Measurements from ENCODE around the gene LIG1. TPM values are rescaled to one million over a fixed set of nuclear protein-coding genes. Genes with fewer than 3 reads are reported as not detected.

Gene LIG1
- total and polyA plus RNA-seq, 12 donors: 1.8 to 9.9 (median 4.0) TPM

DNA sequence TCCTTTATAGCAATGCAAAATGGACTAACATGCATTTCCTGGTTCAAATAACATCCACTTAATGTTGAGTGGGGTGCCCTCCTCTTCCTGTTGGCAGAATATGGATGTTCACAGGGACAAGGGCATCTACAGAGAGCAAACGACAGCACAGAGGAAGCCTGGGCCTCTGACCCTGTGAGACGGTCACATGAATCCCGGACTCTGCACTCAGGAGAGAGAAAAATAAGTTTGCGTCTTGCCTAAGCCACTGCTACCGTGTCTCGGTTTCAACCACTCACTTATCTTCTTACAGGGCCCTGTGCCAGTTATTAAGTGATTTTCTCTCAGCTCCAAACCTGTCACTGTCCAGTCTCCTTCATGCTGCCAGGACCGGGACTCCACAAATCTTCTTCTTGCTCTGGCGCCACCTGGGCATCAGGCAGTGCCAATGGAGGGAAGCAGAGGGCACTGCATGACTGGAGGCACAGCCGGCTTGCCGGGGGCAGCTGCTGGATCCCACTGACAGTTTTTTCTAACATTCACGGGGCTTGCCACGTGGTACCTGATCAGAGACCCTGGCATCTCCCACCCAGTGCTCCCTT, 11.8 kb downstream of the LIG1 start:
- Histone ChIP-seq H3K36me3 (peaks cover 0 to 47% (median 0%) of the 10 kb centered on the region in 9 donors), H3K4me1 (no peaks in the 10 kb centered on the region), H3K4me3 (no peak overlapping the region), H3K9me3 (no peaks in the 10 kb centered on the region), H3K27ac (no peak overlapping the region), H3K27me3 (no peaks in the 10 kb centered on the region)
- TF ChIP-seq, protein P1, sequence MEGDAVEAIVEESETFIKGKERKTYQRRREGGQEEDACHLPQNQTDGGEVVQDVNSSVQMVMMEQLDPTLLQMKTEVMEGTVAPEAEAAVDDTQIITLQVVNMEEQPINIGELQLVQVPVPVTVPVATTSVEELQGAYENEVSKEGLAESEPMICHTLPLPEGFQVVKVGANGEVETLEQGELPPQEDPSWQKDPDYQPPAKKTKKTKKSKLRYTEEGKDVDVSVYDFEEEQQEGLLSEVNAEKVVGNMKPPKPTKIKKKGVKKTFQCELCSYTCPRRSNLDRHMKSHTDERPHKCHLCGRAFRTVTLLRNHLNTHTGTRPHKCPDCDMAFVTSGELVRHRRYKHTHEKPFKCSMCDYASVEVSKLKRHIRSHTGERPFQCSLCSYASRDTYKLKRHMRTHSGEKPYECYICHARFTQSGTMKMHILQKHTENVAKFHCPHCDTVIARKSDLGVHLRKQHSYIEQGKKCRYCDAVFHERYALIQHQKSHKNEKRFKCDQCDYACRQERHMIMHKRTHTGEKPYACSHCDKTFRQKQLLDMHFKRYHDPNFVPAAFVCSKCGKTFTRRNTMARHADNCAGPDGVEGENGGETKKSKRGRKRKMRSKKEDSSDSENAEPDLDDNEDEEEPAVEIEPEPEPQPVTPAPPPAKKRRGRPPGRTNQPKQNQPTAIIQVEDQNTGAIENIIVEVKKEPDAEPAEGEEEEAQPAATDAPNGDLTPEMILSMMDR (IDR thresholded peaks at IDR 0.05): peak in 5 of 9 donors; percentile 16 to 39 (median 29)
- intact Hi-C loops (cut with DNase I): no loop called here
- 66 to 77% methylated on average over 12 of the region's 12 CpGs for WGBS, 2 donors
- DNase-seq (no peak), ATAC-seq (peak in 6 of 8 donors; percentile 8 to 79 (median 64))

DNA sequence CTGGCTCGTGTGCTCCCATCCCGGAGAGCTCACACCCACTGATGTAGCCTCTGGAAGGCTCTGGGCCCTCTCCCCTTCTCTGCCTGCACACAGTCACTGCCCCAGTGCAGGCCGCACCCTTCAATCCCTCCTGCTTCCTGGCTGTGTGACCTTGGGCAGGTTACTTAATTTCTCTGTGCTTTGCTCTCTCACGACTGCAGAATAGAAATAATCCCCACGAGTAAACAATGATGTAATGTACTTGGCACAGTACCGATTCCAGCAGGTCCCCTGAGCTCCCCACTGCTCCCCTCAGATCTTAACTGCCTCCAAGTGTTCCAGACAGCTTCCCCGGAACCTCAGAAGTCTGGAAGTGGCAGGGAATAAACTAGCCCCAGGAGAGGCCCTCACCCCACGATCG, 16.1 kb downstream of the LIG1 start:
- 45 to 56% methylated on average over 9 of the region's 9 CpGs for WGBS, 2 donors
- Histone ChIP-seq H3K27ac (no peak overlapping the region), H3K9me3 (no peaks in the 10 kb centered on the region), H3K4me3 (no peak overlapping the region), H3K27me3 (no peaks in the 10 kb centered on the region), H3K36me3 (peaks cover 0 to 50% (median 0%) of the 10 kb centered on the region in 9 donors), H3K4me1 (peaks cover 0 to 3% (median 0%) of the 10 kb centered on the region in 9 donors)
- intact Hi-C loops (cut with DNase I): loop anchor here in 3 of 10 donors (2.0 to 5.0 kb wide), 3 partner anchors 47 to 182 kb away; no protein-coding TSS in a partner anchor
- TF ChIP-seq, protein P1 (IDR thresholded peaks at IDR 0.05): no peak
- DNase-seq (no peak), ATAC-seq (peak in 2 of 8 donors; percentile 26 to 38)

DNA sequence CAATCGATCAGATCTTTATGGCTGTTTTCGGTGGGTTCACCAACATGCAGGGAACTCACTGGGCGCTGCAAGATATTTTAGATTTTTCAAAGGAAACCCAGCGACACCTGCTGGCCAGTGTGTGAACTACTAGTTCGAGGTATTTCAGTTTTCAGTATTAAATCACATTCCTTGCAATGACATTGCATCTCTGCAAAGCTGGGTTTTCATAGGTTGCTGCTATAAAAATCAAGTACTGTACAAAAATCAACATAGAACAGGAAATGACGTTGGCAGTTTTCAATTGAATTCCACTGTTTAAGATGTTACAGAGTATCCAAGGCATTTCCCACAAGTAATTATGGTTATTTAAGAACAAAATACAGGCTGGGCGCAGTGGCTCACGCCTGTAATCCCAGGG, 17.6 kb downstream of the LIG1 start:
- Histone ChIP-seq H3K27me3 (no peaks in the 10 kb centered on the region), H3K4me1 (peaks cover 0 to 3% (median 0%) of the 10 kb centered on the region in 9 donors), H3K9me3 (no peaks in the 10 kb centered on the region), H3K4me3 (no peak overlapping the region), H3K36me3 (peaks cover 0 to 55% (median 0%) of the 10 kb centered on the region in 9 donors), H3K27ac (peak overlapping the region in 2 of 10 donors; percentile 7 to 9)
- ATAC-seq (peak in 5 of 8 donors; percentile 47 to 70 (median 62)), DNase-seq (peak; percentile 48 to 52)
- 26 to 36% methylated on average over 8 of the region's 8 CpGs for WGBS, 2 donors
- TF ChIP-seq, protein P1 (IDR thresholded peaks at IDR 0.05): peak; percentile 79 to 90 (median 84)
- intact Hi-C loops (cut with DNase I): loop anchor here in 7 of 10 donors (1.0 to 5.0 kb wide), 4 partner anchors 45 to 180 kb away; no protein-coding TSS in a partner anchor

DNA sequence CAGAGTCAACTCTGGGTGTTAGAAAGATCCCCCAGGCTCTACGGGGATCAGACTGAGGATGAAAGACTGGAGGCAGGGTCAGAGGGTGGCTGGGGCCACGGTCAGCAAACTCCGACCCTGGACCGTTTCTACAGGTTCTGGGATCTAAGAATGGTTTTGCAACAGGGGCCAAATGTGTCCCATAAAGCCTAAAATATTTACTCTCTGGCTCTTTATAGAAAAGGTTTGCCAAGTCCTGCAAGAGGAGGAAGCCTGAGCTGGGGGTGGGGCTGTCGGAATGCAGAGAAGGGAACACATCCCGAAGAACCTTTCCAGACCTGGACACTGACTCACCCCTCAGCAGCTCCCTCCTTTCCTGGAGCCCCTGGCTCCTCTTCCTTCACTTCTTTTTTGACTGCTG, 20.7 kb downstream of the LIG1 start:
- Histone ChIP-seq H3K27me3 (no peaks in the 10 kb centered on the region), H3K9me3 (no peaks in the 10 kb centered on the region), H3K27ac (no peak overlapping the region), H3K36me3 (peaks cover 0 to 65% (median 0%) of the 10 kb centered on the region in 9 donors), H3K4me3 (no peak overlapping the region), H3K4me1 (peaks cover 0 to 3% (median 0%) of the 10 kb centered on the region in 9 donors)
- no peak for ATAC-seq
- no peak for DNase-seq
- TF ChIP-seq, protein P1 (IDR thresholded peaks at IDR 0.05): no peak
- intact Hi-C loops (cut with DNase I): no loop called here
- 74 to 90% methylated on average over 6 of the region's 6 CpGs for WGBS, 2 donors
